ENCODE measurements around the gene EPS8L3. TPM values are rescaled to one million over a fixed set of nuclear protein-coding genes. Genes with fewer than 3 reads are reported as not detected.
"Not testable (repeated sequence)": the region's sequence is repeated elsewhere in the genome, so short reads cannot be mapped to it uniquely, and the experiment has no call there.

The EPS8L3 gene
- total and polyA plus RNA-seq, 10 of the 15 experiments (the other 5 are each of a cell fraction or from before 2014, with no cell fraction given): not detected

- POLR2A ChIA-PET: interaction anchor here (1.1 kb wide), 1 partner anchor 16 kb away, joined by 3 read pairs; no protein-coding TSS in a partner anchor
- not testable (repeated sequence) for FAIRE-seq
Measured at GRCh38 chr1:109797303-109797595, 33.5 kb upstream of the EPS8L3 start.

GRCh38 chr1:109796484-109797302 is 33.0 kb upstream of the EPS8L3 start:
- peak; percentile 21; the same call in 1 of the 3 replicates for ATAC-seq
- SMC1A ChIA-PET (ENCODE audit: uncharacterized antibody, unreplicated experiment): interaction anchor here (0.9 to 1.9 kb wide), 5 partner anchors 9 to 187 kb away, joined by 3 to 7 read pairs (median 4); partner anchors contain the start of gene AHCYL1

More at GRCh38 chr1:109797303-109797595, 33.5 kb upstream of the EPS8L3 start:
- H3K27me3 ChIP-seq (replicated peaks in 1 of 2; ENCODE audit: control insufficient read depth in 2 of 2, insufficient read depth in 2 of 2, low read length in 1 of 2); BruUV-seq (replicated peaks); H3K9ac ChIP-seq (ENCODE audit: control insufficient read depth, insufficient read depth, low read length); H3K9me3 ChIP-seq (replicated peaks; ENCODE audit: control insufficient read depth, insufficient read depth, low read length); H2AFZ ChIP-seq (ENCODE audit: control insufficient read depth, low read depth, low read length); H3K4me2 ChIP-seq (ENCODE audit: control insufficient read depth, insufficient read depth); intact Hi-C loops (cut with micrococcal nuclease; ENCODE audit: unreplicated experiment); H4K20me1 ChIP-seq (ENCODE audit: control insufficient read depth, insufficient read depth); H3K79me2 ChIP-seq (ENCODE audit: control insufficient read depth, insufficient read depth, low read length); DNase-seq (ENCODE audit: low read depth, low spot score); H3K27ac ChIP-seq (ENCODE audit: control insufficient read depth, insufficient read depth); H3K36me3 ChIP-seq (ENCODE audit: control insufficient read depth in 2 of 2, insufficient read depth in 2 of 2, low read length in 1 of 2); in situ Hi-C loops (cut with MboI); H3K4me3 ChIP-seq; ATAC-seq; H3K4me1 ChIP-seq (ENCODE audit: control insufficient read depth, insufficient read depth, low read length): not testable (repeated sequence)
- 86% methylated on average over 5 of the region's 5 CpGs for WGBS (ENCODE audit: insufficient coverage, insufficient replicate concordance, low lambda C conversion rate, missing lambda C conversion rate)
- SMC1A ChIA-PET (ENCODE audit: uncharacterized antibody, unreplicated experiment): interaction anchor here (0.9 to 1.9 kb wide), 5 partner anchors 8 to 187 kb away, joined by 3 to 7 read pairs (median 4); partner anchors contain the start of gene AHCYL1
- RAD21 ChIA-PET (ENCODE audit: unreplicated experiment): interaction anchor here (1.0 kb wide), 1 partner anchor 187 kb away, joined by 5 read pairs; the partner anchor contains the start of gene AHCYL1
- CTCF ChIA-PET: interaction anchor here (0.6 to 2.3 kb wide), 4 partner anchors 8 to 187 kb away, joined by 3 to 15 read pairs (median 4); partner anchors contain the start of gene AHCYL1

More at GRCh38 chr1:109796484-109797302, 33.0 kb upstream of the EPS8L3 start:
- Histone ChIP-seq H3K4me1 (ENCODE audit: control insufficient read depth, insufficient read depth, low read length) (peaks cover 4% of the 10 kb centered on the region), H3K36me3 (ENCODE audit: control insufficient read depth in 2 of 2, insufficient read depth in 2 of 2, low read length in 1 of 2) (no peaks in the 10 kb centered on the region), H4K20me1 (ENCODE audit: control insufficient read depth, insufficient read depth) (no peaks in the 10 kb centered on the region), H3K9me3 (replicated peaks; ENCODE audit: control insufficient read depth, insufficient read depth, low read length) (no peaks in the 10 kb centered on the region), H2AFZ (ENCODE audit: control insufficient read depth, low read depth, low read length) (0 out of 2 replicates have a peak overlapping the region, but pooled peaks have one; percentile 24), H3K27ac (ENCODE audit: control insufficient read depth, insufficient read depth) (no peak overlapping the region), H3K9ac (ENCODE audit: control insufficient read depth, insufficient read depth, low read length) (no peak overlapping the region), H3K79me2 (ENCODE audit: control insufficient read depth, insufficient read depth, low read length) (no peaks in the 10 kb centered on the region), H3K4me2 (ENCODE audit: control insufficient read depth, insufficient read depth) (no peak overlapping the region), H3K27me3 (replicated peaks in 1 of 2; ENCODE audit: control insufficient read depth in 2 of 2, insufficient read depth in 2 of 2, low read length in 1 of 2) (no peaks in the 10 kb centered on the region), H3K4me3 (no peak overlapping the region)
- ChIA-PET POLR2A (interaction anchor here (1.1 kb wide), 1 partner anchor 16 kb away, joined by 3 read pairs; no protein-coding TSS in a partner anchor), CTCF (interaction anchor here (0.6 to 2.3 kb wide), 4 partner anchors 8 to 188 kb away, joined by 3 to 15 read pairs (median 4); partner anchors contain the start of gene AHCYL1), RAD21 (ENCODE audit: unreplicated experiment) (interaction anchor here (1.0 kb wide), 1 partner anchor 188 kb away, joined by 5 read pairs; the partner anchor contains the start of gene AHCYL1)
- intact Hi-C loops (cut with micrococcal nuclease; ENCODE audit: unreplicated experiment): no loop called here
- DNase-seq (ENCODE audit: low read depth, low spot score): no peak
- WGBS (ENCODE audit: insufficient coverage, insufficient replicate concordance, low lambda C conversion rate, missing lambda C conversion rate): 74% methylated on average over 7 of the region's 7 CpGs
- in situ Hi-C loops (cut with MboI): no loop called here
- BruUV-seq (replicated peaks): no TSS peak
- TF ChIP-seq MYB (IDR thresholded peaks at IDR 0.05; ENCODE audit: borderline replicate concordance, low read depth, low read length) (no peak), FOS (IDR thresholded peaks at IDR 0.05; ENCODE audit: borderline replicate concordance, extremely low read depth, insufficient read length) (no peak), ATF7 (IDR thresholded peaks at IDR 0.05; ENCODE audit: low read depth) (0 out of 2 replicates have a peak, but pooled peaks have one; percentile 15), ZNF592 (IDR thresholded peaks at IDR 0.05) (no peak)
- FAIRE-seq: no peak

Data from GM12878 (cell line).